GM18498 (cell line): ENCODE measurements around the gene TGM3.

Source experiments
- ATAC-seq: cut with Tn5 transposase; IDR thresholded peaks from one replicate; pipeline ENCODE4 v1.9.1; 2021; ENCODE audit warnings: mild to moderate bottlenecking, moderate library complexity; ENCODE audit not compliant: unreplicated experiment

TGM3 gene

GRCh38 chr20:2373098-2373497 is 77.3 kb downstream of the TGM3 start:
- no peak for ATAC-seq

- ATAC-seq, result no peak
Measured at GRCh38 chr20:2374346-2375125, 78.7 kb downstream of the TGM3 start.

- no peak for ATAC-seq
Measured at GRCh38 chr20:2378893-2379292, 83.1 kb downstream of the TGM3 start.

GRCh38 chr20:2379511-2380229 is 83.9 kb downstream of the TGM3 start:
- ATAC-seq, result no peak

- ATAC-seq, result no peak
Measured at GRCh38 chr20:2380601-2381000, 84.8 kb downstream of the TGM3 start, which contains the start of gene TGM6. TSS of gene TGM6 (plus strand) at chr20:2380901. CDS start at chr20:2380969, 68 bp downstream.

- ATAC-seq, result no peak
Measured at GRCh38 chr20:2381303-2381702, 85.5 kb downstream of the TGM3 start.

- no peak for ATAC-seq
Measured at GRCh38 chr20:2382833-2383232, 87.0 kb downstream of the TGM3 start.

GRCh38 chr20:2385026-2385425 is 89.2 kb downstream of the TGM3 start:
- no peak for ATAC-seq

GRCh38 chr20:2385496-2385895 is 89.7 kb downstream of the TGM3 start:
- ATAC-seq, result no peak

- no peak for ATAC-seq
Measured at GRCh38 chr20:2386516-2387179, 90.8 kb downstream of the TGM3 start.

GRCh38 chr20:2387180-2387577 is 91.4 kb downstream of the TGM3 start:
- no peak for ATAC-seq

- ATAC-seq, result no peak
Measured at GRCh38 chr20:2387580-2387979, 91.8 kb downstream of the TGM3 start.
